Measurements from ENCODE around the gene TGM2. TPM values are rescaled to one million over a fixed set of nuclear protein-coding genes. Genes with fewer than 3 reads are reported as not detected.

TGM2 gene
- total and polyA plus RNA-seq, 9 of the 15 experiments (the other 6 are each of a cell fraction or from before 2014, with no cell fraction given), result 5.5 to 78.5 (median 37.6) TPM

DNA sequence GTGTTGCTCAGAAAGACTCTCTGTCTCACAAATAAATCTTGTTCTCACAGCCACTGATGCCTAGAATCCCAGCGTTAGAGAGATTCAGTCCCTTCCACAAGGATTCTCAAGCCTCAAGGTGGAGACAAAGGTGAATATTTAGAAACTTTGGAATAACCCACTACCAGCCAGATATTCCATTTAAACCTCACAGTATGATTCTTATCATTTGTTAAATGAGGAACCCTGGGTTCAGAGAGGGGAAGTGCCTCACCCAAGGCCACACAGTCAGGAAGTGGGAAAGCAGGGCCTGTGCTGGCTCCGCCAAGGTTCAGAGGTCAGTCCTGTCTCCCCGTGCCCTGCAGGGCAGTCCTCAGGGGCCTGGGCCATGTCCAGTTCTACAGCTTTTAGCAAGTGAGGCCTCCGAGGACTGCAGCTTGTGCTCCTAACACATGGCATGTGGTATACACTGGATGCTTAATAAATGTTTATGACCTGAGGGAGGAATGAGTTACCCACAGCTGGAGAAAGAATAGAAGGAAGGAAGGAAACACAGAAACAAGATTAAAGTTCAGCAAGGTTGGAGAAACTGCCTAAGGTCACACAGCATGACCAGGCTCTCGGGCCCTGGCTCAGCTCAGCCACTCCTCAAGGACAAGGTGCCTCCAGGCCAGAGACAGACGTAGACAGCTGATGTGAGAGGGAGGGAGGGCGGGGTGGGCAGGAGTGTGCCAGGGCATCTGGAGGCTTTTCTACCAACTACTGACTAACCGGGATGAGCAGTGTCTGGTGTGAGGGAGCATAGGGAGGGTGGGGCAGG lies 3.9 kb upstream of the TGM2 start:
- DNase-seq (ENCODE audit: extremely low read depth in 1 of 4, low spot score in 3 of 4) (no peak), ATAC-seq (no peak), FAIRE-seq (peak; percentile 15)
- no peak overlapping the region for H3K9ac ChIP-seq (ENCODE audit: insufficient read depth in 1 of 2, low read depth in 2 of 2, low read length in 2 of 2)
- no peak overlapping the region for H3K27ac ChIP-seq (ENCODE audit: extremely low read depth, low read depth, low read length)
- no peaks in the 10 kb centered on the region for H3K36me3 ChIP-seq (ENCODE audit: control insufficient read depth, insufficient read depth, low read length)
- H3K27me3 ChIP-seq (ENCODE audit: control insufficient read depth in 2 of 2, insufficient read depth in 2 of 2, low read length in 2 of 2), result no peaks in the 10 kb centered on the region
- in situ Hi-C loops (cut with MboI) (loop anchor here (10.0 kb wide), 1 partner anchor 94 kb away; no protein-coding TSS in a partner anchor), intact Hi-C loops (cut with micrococcal nuclease) (no loop called here)
- no peaks in the 10 kb centered on the region for H3K9me3 ChIP-seq (replicated peaks; ENCODE audit: control insufficient read depth, insufficient read depth, low read depth, low read length)
- peaks cover 25 to 30% of the 10 kb centered on the region in 2 experiments; a peak in 4 of 5 replicates for H3K4me1 ChIP-seq (replicated peaks in 1 of 2; ENCODE audit: control insufficient read depth in 2 of 2, insufficient read depth in 2 of 2, low read length in 2 of 2)
- TF ChIP-seq ZFP36 (IDR thresholded peaks at IDR 0.05; ENCODE audit: low read depth, low read length, partially characterized antibody) (peak; percentile 62), ZKSCAN8 (CRISPR knock-in tag; IDR thresholded peaks at IDR 0.05) (peak; percentile 57; the same call in 1 of the 2 replicates), EGR1 (conservative IDR thresholded peaks at IDR 0.05) (no peak), SPI1 (IDR thresholded peaks at IDR 0.05; ENCODE audit: borderline replicate concordance, low read depth, low read length) (peak; percentile 79), RAD21 (CRISPR knock-in tag; conservative IDR thresholded peaks at IDR 0.05 in 1 of 2, IDR thresholded peaks at IDR 0.05 in 1 of 2) (0 out of 4 replicates have a peak, but pooled peaks of 1 of the 2 experiments have one; percentile 2)
- TF ChIP-seq, protein P1, sequence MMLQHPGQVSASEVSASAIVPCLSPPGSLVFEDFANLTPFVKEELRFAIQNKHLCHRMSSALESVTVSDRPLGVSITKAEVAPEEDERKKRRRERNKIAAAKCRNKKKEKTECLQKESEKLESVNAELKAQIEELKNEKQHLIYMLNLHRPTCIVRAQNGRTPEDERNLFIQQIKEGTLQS (IDR thresholded peaks at IDR 0.05), result 0 out of 2 replicates have a peak, but pooled peaks have one; percentile 6
- TF ChIP-seq, protein P1 (CRISPR knock-in tag; conservative IDR thresholded peaks at IDR 0.05), result no peak
- ChIA-PET POLR2A (no interaction called here), CTCF (ENCODE audit: low intra/inter-chr PET ratio) (interaction anchor here (1.8 kb wide), 1 partner anchor 52 kb away, joined by 4 read pairs; no protein-coding TSS in a partner anchor)
- no peak overlapping the region for H3K4me3 ChIP-seq
- no TSS peak for BruUV-seq (replicated peaks)
- H2AFZ ChIP-seq (ENCODE audit: low read depth, low read length), result no peak overlapping the region
- H3K4me2 ChIP-seq (ENCODE audit: insufficient read depth, low read length), result no peak overlapping the region
- WGBS (ENCODE audit: insufficient coverage, low coverage, missing lambda C conversion rate), result 58% methylated on average over 6 of the region's 8 CpGs
- H3K79me2 ChIP-seq (ENCODE audit: control insufficient read depth, insufficient read depth, low read length), result peaks cover 11% of the 10 kb centered on the region
- H4K20me1 ChIP-seq (replicated peaks; ENCODE audit: control insufficient read depth, insufficient read depth, low read length), result no peaks in the 10 kb centered on the region
- H3K9me1 ChIP-seq (ENCODE audit: control insufficient read depth, insufficient read depth, low read length), result no peaks in the 10 kb centered on the region
